ENCODE data around the gene BANF2.

DNA sequence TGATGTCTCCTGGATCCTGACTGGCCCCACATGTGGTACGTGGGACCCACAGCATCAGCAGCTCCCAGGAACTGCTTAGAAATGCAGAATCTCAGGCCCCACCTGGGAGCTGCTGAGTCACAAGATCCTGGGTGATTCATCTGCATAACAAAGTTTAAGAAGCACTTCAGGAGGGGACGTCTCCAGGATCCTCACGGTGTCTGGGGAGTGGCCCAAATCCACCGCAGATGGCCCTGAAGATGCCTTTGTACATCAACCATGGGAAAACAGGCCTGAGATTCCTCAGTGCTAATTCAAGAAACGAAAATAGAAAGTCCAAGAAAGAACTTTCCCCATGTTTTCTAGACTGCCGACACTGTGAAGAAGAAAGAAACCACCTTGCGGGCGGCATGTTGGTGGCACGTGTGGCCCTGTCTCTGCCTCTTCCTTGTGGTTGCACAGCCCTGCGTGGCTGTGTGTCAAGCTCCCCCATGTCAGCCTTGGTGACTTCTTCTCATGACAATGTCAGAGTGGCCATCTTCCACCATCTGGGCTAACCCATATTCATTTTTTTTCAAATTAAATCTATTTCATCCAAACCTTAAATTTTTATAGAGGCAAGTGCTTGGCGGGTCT, 43.8 kb upstream of the BANF2 start:
- TF ChIP-seq, protein P1, sequence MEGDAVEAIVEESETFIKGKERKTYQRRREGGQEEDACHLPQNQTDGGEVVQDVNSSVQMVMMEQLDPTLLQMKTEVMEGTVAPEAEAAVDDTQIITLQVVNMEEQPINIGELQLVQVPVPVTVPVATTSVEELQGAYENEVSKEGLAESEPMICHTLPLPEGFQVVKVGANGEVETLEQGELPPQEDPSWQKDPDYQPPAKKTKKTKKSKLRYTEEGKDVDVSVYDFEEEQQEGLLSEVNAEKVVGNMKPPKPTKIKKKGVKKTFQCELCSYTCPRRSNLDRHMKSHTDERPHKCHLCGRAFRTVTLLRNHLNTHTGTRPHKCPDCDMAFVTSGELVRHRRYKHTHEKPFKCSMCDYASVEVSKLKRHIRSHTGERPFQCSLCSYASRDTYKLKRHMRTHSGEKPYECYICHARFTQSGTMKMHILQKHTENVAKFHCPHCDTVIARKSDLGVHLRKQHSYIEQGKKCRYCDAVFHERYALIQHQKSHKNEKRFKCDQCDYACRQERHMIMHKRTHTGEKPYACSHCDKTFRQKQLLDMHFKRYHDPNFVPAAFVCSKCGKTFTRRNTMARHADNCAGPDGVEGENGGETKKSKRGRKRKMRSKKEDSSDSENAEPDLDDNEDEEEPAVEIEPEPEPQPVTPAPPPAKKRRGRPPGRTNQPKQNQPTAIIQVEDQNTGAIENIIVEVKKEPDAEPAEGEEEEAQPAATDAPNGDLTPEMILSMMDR (conservative IDR thresholded peaks at IDR 0.05; ENCODE audit: low read depth, low read length): no peak
- TF ChIP-seq, protein P2, sequence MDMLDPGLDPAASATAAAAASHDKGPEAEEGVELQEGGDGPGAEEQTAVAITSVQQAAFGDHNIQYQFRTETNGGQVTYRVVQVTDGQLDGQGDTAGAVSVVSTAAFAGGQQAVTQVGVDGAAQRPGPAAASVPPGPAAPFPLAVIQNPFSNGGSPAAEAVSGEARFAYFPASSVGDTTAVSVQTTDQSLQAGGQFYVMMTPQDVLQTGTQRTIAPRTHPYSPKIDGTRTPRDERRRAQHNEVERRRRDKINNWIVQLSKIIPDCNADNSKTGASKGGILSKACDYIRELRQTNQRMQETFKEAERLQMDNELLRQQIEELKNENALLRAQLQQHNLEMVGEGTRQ (IDR thresholded peaks at IDR 0.05; ENCODE audit: low read depth, low read length): no peak
- TF ChIP-seq BHLHE40 (IDR thresholded peaks at IDR 0.05; ENCODE audit: low read depth, low read length) (no peak), NFE2L2 (IDR thresholded peaks at IDR 0.05; ENCODE audit: low read depth, low read length) (0 out of 2 replicates have a peak, but pooled peaks have one; percentile 13), POLR2A (IDR thresholded peaks at IDR 0.05; ENCODE audit: low read depth, low read length) (no peak)

Data from IMR-90 (cell line).